SK-N-SH (cell line): ENCODE results near the gene C1QTNF8. TPM values are rescaled to one million over a fixed set of nuclear protein-coding genes. Genes with fewer than 3 reads are reported as not detected.

Source experiments
- CTCF ChIA-PET: fragments of 300-600, 350-600 bp; formaldehyde crosslinking; extraction: SDS; loops from one replicate; lab custom pipeline; 2021; lab: Yijun Ruan, JAX
- POLR2A ChIA-PET: fragments of 350-600 bp; sonication (Branson Sonifier 250); formaldehyde crosslinking; extraction: SDS; loops from one replicate; lab custom pipeline; 2020; ENCODE audit warnings: antibody characterized with exemption, inconsistent platforms; lab: Yijun Ruan, JAX
- DNase-seq: peaks from one replicate; pipeline ENCODE4 v3.0.0; 2012
- H2AFZ ChIP-seq: fragments of 200-600 bp; sonication (generic); 2 replicates; pipeline ENCODE4 v1.8.1; 2016; ENCODE audit warnings: antibody characterized with exemption, mild to moderate bottlenecking, low read depth
- H3F3A ChIP-seq: fragments of 200-600 bp; sonication (generic); replicated peaks from 2 replicates; pipeline ENCODE3; 2016; ENCODE audit warnings: antibody characterized with exemption, mild to moderate bottlenecking; ENCODE audit not compliant: insufficient read depth
- H3K27ac ChIP-seq, 2 experiments: fragments of 200-500 bp in 1 of 2; fragments of 200-600 bp in 1 of 2; sonication (Bioruptor generic) in 1 of 2; sonication (generic), shearing (Covaris generic) in 1 of 2; 2 replicates each; pipeline versions ENCODE4 v1.5.1 to v1.6.1; 2014 to 2016; ENCODE audit warnings: low read depth in 2 of 2, inconsistent platforms in 1 of 2, low read length in 1 of 2, mild to moderate bottlenecking in 1 of 2, mixed read lengths in 1 of 2
- H3K27me3 ChIP-seq: fragments of 200-600 bp; sonication (generic), shearing (Covaris generic); 2 replicates; pipeline ENCODE4 v1.6.1; 2016; ENCODE audit warnings: mixed run types; ENCODE audit not compliant: insufficient read depth
- H3K36me3 ChIP-seq, 2 experiments: fragments of 200-500 bp in 1 of 2; fragments of 200-600 bp in 1 of 2; sonication (Bioruptor generic) in 1 of 2; sonication (generic) in 1 of 2; replicated peaks in 1 of 2; 2 replicates each; pipeline versions ENCODE3 to v1.5.1; 2014 to 2016; ENCODE audit warnings: low read length in 1 of 2, mild to moderate bottlenecking in 1 of 2; ENCODE audit not compliant: insufficient read depth in 2 of 2, control insufficient read depth in 1 of 2
- H3K4me1 ChIP-seq, 2 experiments: fragments of 200-500 bp in 1 of 2; fragments of 200-600 bp in 1 of 2; sonication (Bioruptor generic) in 1 of 2; sonication (generic), shearing (Covaris generic) in 1 of 2; 2 replicates each; pipeline versions ENCODE4 v1.5.1 to v1.6.1; 2014 to 2016; ENCODE audit warnings: low read depth in 1 of 2, low read length in 1 of 2, mixed run types in 1 of 2; ENCODE audit not compliant: insufficient read depth in 2 of 2, control insufficient read depth in 1 of 2
- H3K4me2 ChIP-seq: fragments of 200-600 bp; sonication (generic), shearing (Covaris generic); 2 replicates; pipeline ENCODE4 v1.6.1; 2017; ENCODE audit warnings: mixed run types
- H3K4me3 ChIP-seq, 2 experiments: fragments of 200-500 bp in 1 of 2; fragments of 200-600 bp in 1 of 2; sonication (Bioruptor generic) in 1 of 2; sonication (generic), shearing (Covaris generic) in 1 of 2; 2 replicates each; pipeline versions ENCODE4 v1.5.1 to v1.8.1; 2014 to 2016; ENCODE audit warnings: low read depth in 2 of 2, inconsistent platforms in 1 of 2, low read length in 1 of 2, mild to moderate bottlenecking in 1 of 2, mixed read lengths in 1 of 2, moderate library complexity in 1 of 2
- H3K79me2 ChIP-seq: fragments of 200-600 bp; sonication (generic); 2 replicates; pipeline ENCODE4 v1.8.1; 2017; ENCODE audit warnings: mild to moderate bottlenecking; ENCODE audit not compliant: insufficient read depth
- H3K9ac ChIP-seq: fragments of 200-600 bp; sonication (generic); 2 replicates; pipeline ENCODE4 v1.6.1; 2017; ENCODE audit warnings: mixed run types
- H3K9me2 ChIP-seq: fragments of 200-600 bp; sonication (generic); 2 replicates; pipeline ENCODE4 v1.6.1; 2017; ENCODE audit warnings: mixed run types
- H3K9me3 ChIP-seq: fragments of 200-600 bp; sonication (generic); 2 replicates; pipeline ENCODE4 v1.6.1; 2017; ENCODE audit warnings: mixed run types, mild to moderate bottlenecking, moderate library complexity
- H4K20me1 ChIP-seq: fragments of 200-600 bp; sonication (generic); 2 replicates; pipeline ENCODE4 v1.6.1; 2017; ENCODE audit warnings: mild to moderate bottlenecking, mixed run types; ENCODE audit not compliant: insufficient read depth
- ELF1 ChIP-seq: IDR thresholded peaks from 2 replicates; pipeline ENCODE4 v1.4.0; 2012
- EZH2phosphoT487 ChIP-seq: fragments of 200-600 bp; sonication (generic); IDR thresholded peaks from 2 replicates; pipeline ENCODE4 v1.6.1; 2017; ENCODE audit warnings: low read depth, mixed run types, mild to moderate bottlenecking, antibody characterized with exemption, moderate library complexity, borderline replicate concordance
- FOSL2 ChIP-seq: IDR thresholded peaks from 2 replicates; pipeline ENCODE4 v1.4.0; 2012; ENCODE audit warnings: low read depth, mild to moderate bottlenecking, moderate library complexity, borderline replicate concordance
- FOXJ3 ChIP-seq: sonication (generic); formaldehyde crosslinking; IDR thresholded peaks from 2 replicates; pipeline ENCODE4 v1.5.1; 2020; ENCODE audit warnings: mild to moderate bottlenecking, missing genetic modification reagents
- GABPA ChIP-seq: IDR thresholded peaks from 2 replicates; pipeline ENCODE4 v1.4.0; 2012; ENCODE audit warnings: low read depth, mild to moderate bottlenecking
- IRF3 ChIP-seq: fragments of 150-350 bp; IDR thresholded peaks from 2 replicates; pipeline ENCODE4 v1.6.1; 2016; ENCODE audit warnings: mild to moderate bottlenecking, low read depth, low read length
- JUND ChIP-seq: IDR thresholded peaks from 2 replicates; pipeline ENCODE4 v1.4.0; 2012
- MXI1 ChIP-seq: IDR thresholded peaks from 2 replicates; pipeline ENCODE4 v1.6.1; 2012; ENCODE audit warnings: mild to moderate bottlenecking, low read depth, low read length, improper control_type of control experiment
- NFIC ChIP-seq: IDR thresholded peaks from 2 replicates; pipeline ENCODE4 v1.4.0; 2012; ENCODE audit warnings: borderline replicate concordance
- RCOR1 ChIP-seq: fragments of 150-350 bp; IDR thresholded peaks from 2 replicates; pipeline ENCODE4 v1.6.1; 2017; ENCODE audit warnings: antibody characterized with exemption, low read length
- SIN3A ChIP-seq: IDR thresholded peaks from 2 replicates; pipeline ENCODE4 v1.6.1; 2012; ENCODE audit warnings: low read depth, mild to moderate bottlenecking, low read length, moderate library complexity, borderline replicate concordance
- TAF1 ChIP-seq: IDR thresholded peaks from 2 replicates; pipeline ENCODE4 v1.6.1; 2012; ENCODE audit warnings: low read depth, mild to moderate bottlenecking, low read length, moderate library complexity, borderline replicate concordance
- USF2 ChIP-seq: fragments of 150-350 bp; IDR thresholded peaks from 2 replicates; pipeline ENCODE4 v1.6.1; 2017; ENCODE audit warnings: antibody characterized with exemption, low read length, low read depth, borderline replicate concordance
- ZBTB33 ChIP-seq: IDR thresholded peaks from 2 replicates; pipeline ENCODE4 v1.4.0; 2012; ENCODE audit warnings: low read depth, borderline replicate concordance
- WGBS: methylation state at CpG from one replicate; pipeline ENCODE4 v1.1.6; 2017; ENCODE audit warnings: low lambda C conversion rate; 5-methylcytosine and 5-hydroxymethylcytosine counted together
- polyA plus RNA-seq, 3 experiments: library from polyadenylated mRNA; depleted of rRNA; stranded (reverse); fragments of >200 nt; gene quantifications; 2 replicates each; pipeline ENCODE4 v1.2.3, GENCODE V29; 2012
- TF ChIP-seq, protein P1 (sequence below): fragments of 200-600 bp; sonication (generic); IDR thresholded peaks from 2 replicates; pipeline ENCODE4 v1.6.1; 2017; ENCODE audit warnings: antibody characterized with exemption, mild to moderate bottlenecking, moderate library complexity

C1QTNF8 gene
- polyA plus RNA-seq, 1 of the 3 experiments (the other 2 are of a cell fraction): not detected

DNA sequence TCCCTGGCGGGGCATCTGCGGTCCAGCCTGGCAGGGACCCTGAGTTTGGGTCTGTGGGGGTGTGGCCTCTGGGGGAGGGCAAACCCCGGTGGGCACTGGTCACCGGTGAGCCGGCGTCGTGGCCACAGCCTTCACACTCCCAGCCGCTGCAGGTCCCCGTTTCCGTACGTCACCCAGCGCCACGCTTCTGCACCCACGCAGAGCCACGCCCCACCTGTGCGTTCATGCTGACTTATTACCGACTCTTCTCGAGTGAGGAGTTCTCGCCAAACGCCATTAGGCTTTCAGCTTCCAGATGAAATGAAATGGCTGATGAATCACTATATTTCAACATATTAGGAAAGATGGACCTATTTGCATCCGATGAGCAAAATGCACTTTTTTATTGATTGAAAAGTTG is 32.3 kb downstream of the C1QTNF8 start:
- H3K9ac ChIP-seq: no peak overlapping the region
- TF ChIP-seq GABPA (no peak), MXI1 (no peak), FOSL2 (no peak), ZBTB33 (no peak), FOXJ3 (CRISPR knock-in tag) (no peak), EZH2phosphoT487 (no peak), RCOR1 (no peak), SIN3A (no peak), NFIC (no peak), ELF1 (no peak), TAF1 (no peak), JUND (no peak), USF2 (no peak), IRF3 (no peak)
- TF ChIP-seq, protein P1, sequence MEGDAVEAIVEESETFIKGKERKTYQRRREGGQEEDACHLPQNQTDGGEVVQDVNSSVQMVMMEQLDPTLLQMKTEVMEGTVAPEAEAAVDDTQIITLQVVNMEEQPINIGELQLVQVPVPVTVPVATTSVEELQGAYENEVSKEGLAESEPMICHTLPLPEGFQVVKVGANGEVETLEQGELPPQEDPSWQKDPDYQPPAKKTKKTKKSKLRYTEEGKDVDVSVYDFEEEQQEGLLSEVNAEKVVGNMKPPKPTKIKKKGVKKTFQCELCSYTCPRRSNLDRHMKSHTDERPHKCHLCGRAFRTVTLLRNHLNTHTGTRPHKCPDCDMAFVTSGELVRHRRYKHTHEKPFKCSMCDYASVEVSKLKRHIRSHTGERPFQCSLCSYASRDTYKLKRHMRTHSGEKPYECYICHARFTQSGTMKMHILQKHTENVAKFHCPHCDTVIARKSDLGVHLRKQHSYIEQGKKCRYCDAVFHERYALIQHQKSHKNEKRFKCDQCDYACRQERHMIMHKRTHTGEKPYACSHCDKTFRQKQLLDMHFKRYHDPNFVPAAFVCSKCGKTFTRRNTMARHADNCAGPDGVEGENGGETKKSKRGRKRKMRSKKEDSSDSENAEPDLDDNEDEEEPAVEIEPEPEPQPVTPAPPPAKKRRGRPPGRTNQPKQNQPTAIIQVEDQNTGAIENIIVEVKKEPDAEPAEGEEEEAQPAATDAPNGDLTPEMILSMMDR: no peak
- no peak overlapping the region for H3K4me3 ChIP-seq
- H3K9me3 ChIP-seq: no peaks in the 10 kb centered on the region
- no peaks in the 10 kb centered on the region for H3K36me3 ChIP-seq
- H3K4me2 ChIP-seq: no peak overlapping the region
- no peaks in the 10 kb centered on the region for H3K79me2 ChIP-seq
- peaks cover 80% of the 10 kb centered on the region for H3K27me3 ChIP-seq
- H2AFZ ChIP-seq: no peak overlapping the region
- POLR2A ChIA-PET: interaction anchor here (1.1 kb wide), 1 partner anchor 9 kb away, joined by 3 read pairs; the partner anchor contains the start of gene SSTR5
- DNase-seq: no peak
- H4K20me1 ChIP-seq: no peaks in the 10 kb centered on the region
- no peaks in the 10 kb centered on the region for H3K4me1 ChIP-seq
- 39% methylated on average over 11 of the region's 21 CpGs for WGBS
- H3K9me2 ChIP-seq: no peaks in the 10 kb centered on the region
- H3K27ac ChIP-seq: no peak overlapping the region
- CTCF ChIA-PET: interaction anchor here (0.7 to 3.7 kb wide), 5 partner anchors 8 to 251 kb away, joined by 3 to 18 read pairs (median 3); no protein-coding TSS in a partner anchor
- H3F3A ChIP-seq: no peaks in the 10 kb centered on the region
